Non-pigmented ciliary epithelial cell (primary cell): ENCODE data around the gene HMGCL.
"Not testable (repeated sequence)": the region's sequence is repeated elsewhere in the genome, so short reads cannot be mapped to it uniquely, and the experiment has no call there.

Source experiments
- DNase-seq: peaks from one replicate; pipeline ENCODE4 v3.0.0-alpha.2; 2010; ENCODE audit warnings: low read depth

Gene HMGCL

DNA sequence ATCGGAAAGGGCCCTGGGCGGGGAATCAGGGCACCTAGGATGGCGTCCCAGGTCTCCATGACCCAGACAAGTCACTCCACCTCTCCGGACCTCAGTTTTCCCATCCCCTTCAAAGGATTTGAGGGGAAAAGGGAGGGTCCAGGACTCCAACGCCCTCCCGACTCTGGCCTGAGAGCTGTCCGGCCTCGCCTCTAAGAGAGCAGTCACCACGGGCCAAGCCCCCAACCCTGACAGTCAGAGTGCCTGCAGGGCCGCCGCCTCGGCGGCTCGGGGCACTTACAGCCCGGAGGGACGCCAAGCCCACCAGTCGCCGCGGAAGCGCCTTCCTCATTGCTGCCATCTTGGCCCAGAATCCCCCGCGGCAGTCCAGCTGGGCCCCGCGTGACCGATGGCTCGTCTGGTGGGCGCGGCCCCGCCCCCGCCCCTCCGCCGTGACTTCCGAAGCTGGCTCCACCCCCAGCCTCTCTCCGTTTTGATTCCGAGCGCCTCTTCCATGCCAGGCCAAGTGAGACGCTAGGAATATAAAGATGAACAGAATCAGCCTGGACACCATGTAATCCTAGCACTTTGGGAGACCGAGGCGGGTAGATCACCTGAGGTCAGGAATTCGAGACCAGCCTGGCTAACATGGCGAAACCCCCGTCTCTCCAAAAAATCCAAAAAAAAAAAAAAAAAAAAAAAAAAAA, at the start of gene HMGCL:
TSS of gene HMGCL (minus strand) at position 354 of the 686 bp plus-strand sequence. CDS start at position 340, 14 bp downstream.
- DNase-seq = peak; percentile 43

DNA sequence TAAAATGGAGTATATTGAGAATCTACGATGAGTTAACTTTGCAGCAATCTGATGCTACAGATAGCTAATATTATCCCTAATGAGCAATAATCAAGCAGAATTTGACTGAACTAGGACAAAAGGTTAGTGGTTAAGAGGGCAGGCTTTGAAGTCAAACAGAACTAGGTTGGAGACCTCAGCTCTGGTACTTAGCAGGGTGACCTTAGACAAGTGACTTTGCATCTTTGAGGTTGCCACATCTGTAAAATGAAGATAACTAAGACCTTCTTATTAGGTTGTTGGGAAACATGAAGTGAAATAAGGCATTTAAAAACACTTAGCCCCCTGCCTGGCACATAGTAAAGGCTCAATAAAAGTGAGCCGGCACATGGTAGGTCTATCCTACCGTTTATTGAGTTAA, 47.2 kb upstream of the HMGCL start:
- no peak for DNase-seq

DNA sequence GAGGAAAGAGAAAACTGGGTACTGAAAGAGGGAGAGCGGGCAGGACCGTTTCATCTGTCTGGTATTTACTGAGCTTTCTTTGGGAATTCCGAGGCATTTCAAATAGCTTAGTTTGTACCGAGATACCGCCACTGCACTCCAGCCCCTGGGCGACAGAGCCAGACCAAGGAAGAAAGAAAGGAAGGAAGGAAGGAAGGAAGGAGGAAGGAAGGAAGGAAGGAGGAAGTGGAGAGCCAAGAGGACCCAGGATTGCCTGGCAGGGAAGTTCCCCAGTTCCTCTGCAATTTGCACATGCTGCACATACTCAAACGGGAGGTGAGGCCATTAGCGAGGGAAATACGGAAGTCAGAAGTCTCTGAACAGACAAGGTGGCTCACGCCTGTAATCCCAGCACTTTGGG, 43.8 kb upstream of the HMGCL start:
- DNase-seq = no peak

DNA sequence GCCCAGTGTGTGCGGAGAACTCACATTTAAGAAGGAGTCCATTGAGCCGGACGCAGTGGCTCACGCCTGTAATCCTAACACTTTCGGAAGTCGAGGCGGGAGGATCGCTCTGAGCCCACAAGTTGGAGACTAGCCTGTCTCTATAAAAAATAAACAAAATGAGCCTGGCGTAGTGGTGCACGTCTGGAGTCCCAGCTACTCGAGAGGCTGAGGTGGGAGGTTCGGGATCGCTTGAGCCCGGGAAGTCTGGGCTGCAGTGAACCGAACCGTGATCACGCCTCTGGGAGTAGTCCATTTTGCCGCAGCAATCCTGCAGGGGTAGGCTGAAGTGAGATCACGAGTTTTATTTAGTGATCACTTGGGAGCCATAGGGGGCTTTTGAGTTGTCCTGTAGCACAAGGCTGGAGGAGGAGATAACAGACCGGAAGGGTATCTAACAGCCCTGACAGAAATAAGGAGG, 43.4 kb upstream of the HMGCL start:
- DNase-seq = no peak

DNA sequence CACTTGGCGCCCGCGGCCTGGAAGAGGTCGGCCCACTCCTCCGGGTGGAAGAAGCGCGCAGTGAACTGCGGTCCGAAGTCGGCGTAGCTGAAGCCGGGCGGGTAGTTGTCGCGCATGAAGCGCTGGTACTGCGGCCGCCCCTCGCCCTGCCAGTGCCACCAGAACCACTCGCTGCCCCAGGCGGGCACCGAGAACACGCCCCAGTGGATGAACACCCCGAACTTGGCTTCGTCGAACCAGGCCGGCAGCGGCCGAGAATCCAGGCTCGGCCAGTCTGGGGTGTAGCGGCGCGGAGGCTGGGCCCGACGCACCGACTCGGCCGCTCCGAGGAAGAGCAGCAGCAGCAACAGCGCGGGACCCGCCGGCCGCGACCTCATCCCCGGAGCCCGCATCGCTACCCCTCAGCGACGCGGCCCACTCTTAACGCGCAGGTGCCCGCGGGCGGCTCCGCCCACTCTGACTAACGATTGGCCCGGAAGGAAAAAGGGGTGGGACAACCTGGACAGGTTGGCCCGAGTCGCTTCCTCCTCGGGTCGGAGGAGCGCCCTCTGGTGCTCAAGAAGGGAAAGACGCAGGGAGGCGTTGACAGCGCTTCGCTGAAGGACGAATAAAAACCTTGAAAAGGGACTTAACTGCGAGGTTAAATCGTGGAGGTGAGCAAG, 42.8 kb upstream of the HMGCL start, which contains the start of gene FUCA1:
TSS of gene FUCA1 (minus strand) at position 396 of the 662 bp plus-strand sequence. CDS start at position 392, 4 bp downstream.
- DNase-seq = peak; percentile 35

DNA sequence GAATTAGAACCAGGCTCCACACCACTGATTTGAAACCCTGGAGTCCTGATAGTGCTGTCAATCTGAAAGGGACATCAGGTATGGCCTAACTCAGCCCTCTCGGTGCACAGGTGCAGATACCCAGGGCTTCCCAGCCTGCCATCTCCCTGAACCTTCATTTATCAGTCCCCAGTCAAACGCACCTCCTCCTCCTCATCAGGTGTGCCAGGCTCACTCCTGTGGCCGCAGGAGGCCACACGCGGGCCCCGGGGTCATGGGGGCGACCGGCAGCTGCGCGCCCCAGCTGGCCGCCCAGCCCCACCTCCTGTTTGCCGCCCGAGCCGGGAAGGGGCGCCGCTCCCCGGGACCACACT, 42.3 kb upstream of the HMGCL start:
- DNase-seq = no peak

DNA sequence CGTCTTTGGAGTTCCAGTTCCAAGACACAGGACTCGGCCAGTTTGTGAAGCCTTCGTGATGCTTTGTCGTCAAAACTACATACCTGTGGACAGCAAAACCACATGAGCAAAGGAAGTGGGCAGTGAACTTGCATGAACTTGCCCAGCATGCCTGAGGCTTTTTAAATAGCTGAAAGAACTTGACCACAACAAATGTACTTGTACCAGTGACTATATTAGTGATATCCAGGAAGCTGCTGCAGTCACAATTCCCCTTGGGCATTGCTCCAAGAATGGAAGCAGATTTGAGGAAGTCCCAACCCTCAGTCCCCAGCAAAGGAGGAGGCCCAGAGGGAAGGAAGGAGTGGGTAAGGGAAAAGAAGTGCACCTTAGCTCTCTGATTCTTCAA, 40.3 kb upstream of the HMGCL start:
- DNase-seq = peak; percentile 79

DNA sequence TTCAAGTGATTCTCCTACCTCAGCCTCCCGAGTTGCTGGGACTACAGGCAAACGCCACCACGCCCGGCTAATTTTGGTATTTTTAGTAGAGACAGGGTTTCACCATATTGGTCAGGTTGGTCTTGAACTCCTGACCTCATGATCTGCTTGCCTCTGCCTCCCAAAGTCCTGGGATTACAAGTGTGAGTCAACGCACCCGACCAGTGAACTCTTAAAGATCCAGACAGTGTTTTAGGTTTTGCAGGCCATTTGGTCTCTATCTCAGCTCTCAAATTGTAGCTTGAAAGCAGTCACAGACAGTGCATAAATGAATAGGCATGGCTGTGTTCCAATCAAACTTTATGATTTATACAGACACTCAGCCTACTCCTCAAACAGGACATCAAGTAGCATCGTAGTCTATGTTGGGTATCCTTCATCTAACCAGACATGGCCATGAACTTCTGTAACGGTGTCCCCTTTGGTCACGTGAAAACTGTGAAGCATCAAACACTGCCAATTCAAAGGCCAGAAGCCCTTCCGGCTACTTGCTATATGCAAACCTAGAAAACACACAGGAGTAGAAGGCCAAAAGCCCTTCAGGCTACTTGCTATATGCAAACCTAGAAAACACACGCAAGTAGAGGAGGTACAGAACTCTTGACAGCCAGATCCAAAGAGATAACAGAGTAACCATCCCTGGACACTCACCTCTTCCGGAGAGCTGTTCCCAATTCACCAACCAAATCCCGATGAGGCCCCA, 39.7 kb upstream of the HMGCL start:
- no peak for DNase-seq

DNA sequence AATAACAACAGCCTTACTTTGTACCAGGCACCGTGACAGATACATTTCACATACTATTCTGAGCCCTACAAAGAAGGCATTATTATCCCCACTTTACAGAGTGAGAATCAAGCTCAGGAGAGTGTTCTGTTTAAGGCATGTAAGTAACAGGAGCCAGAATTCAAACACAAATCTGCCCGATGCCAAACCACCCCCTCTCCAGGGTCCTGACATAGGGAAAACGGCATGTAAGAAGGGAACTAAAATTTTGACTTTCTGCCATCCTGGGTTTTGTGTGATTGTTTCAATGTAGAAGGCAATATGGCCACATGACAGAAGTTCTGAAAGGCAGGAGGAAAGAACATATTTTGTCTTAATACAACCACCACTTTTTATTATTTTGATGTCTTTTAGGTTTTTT, 37.4 kb upstream of the HMGCL start:
- DNase-seq = no peak

DNA sequence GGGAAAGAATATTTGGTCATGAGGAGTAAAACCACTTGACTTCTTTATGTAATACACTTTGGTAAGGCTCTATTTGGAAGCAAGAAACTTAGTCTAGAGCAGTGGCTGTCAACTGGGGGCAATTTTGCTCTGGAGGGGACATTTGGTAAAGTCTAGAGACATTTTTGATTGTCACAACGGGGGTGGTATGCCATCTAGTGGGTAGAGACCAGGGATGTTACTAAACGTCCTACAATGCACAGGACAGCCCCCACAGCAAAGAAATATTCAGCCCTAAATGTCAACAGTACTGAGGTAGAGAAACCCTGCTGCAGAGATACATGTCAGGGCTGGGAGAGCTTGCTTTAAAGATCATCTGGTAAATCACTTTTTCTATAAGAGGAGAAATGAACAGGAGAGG, 29.3 kb upstream of the HMGCL start:
- no peak for DNase-seq

DNA sequence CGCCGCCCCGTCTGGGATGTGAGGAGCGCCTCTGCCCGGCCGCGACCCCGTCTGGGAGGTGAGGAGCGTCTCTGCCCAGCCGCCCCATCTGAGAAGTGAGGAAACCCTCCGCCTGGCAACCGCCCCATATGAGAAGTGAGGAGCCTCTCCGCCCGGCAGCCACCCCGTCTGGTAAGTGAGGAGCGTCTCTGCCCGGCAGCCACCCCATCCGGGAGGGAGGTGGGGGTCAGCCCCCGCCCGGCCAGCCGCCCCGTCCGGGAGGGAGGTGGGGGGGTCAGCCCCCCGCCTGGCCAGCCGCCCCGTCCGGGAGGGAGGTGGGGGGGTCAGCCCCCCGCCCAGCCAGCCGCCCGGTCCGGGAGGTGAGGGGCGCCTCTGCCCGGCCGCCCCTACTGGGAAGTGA, 27.9 kb upstream of the HMGCL start:
- not testable (repeated sequence) for DNase-seq

DNA sequence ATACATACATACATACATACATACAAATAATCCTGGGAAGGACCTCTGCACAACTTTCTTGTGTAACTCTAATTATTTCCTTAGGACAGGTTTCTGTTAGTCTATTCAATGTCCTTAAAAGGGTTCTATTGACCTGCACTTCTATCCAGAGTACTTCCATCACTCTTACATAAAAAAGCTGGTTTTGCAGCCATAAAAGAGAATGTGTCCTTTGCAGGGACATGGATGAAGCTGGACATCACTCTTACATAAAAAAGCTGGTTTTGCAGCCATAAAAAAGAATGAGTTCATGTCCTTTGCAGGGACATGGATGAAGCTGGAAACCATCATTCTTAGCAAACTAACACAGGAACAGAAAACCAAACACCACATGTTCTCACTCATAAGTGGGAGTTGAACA, 26.2 kb upstream of the HMGCL start:
- not testable (repeated sequence) for DNase-seq

DNA sequence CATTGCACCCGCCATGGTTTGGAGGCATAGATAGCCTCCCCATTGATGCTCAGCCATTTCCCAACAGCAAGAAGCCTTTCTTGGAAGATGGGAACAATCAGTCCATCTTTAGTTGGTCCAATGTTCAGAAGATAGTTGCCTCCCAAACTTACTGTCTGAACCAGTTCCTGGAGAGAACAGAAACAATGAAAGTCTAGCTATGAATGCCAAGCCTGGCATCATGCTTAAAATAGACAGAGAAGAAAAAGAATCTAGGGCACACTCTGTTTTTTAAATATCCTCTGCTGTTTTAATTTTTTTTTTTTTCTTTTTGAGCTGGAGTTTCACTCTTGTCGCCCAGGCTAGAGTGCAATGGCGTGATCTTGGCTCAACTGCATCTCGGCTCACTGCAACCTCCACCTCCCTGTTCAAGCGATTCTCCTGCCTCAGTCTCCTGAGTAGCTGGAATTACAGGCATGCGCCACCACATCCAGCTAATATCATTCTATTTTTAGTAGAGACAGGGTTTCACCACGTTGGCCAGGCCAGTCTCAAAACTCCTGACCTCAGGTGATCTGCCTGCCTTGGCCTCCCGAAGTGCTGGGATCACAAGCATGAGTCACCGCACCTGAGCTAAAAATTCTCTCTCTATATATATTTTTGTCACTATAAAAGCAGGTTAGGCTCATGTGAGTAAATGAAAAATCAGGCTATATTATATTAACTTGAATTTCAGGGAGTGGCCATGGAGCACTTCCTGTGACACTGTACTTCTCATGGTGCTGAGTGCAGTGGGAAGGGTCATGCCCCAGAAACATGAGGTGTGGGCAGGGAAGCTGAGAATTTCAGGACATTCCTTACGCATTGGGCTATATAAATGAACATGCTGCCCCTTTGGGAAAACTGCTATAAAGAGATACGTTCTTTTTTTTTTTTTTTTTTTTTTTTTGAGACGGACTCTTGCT, 23.7 kb upstream of the HMGCL start:
- no peak for DNase-seq

DNA sequence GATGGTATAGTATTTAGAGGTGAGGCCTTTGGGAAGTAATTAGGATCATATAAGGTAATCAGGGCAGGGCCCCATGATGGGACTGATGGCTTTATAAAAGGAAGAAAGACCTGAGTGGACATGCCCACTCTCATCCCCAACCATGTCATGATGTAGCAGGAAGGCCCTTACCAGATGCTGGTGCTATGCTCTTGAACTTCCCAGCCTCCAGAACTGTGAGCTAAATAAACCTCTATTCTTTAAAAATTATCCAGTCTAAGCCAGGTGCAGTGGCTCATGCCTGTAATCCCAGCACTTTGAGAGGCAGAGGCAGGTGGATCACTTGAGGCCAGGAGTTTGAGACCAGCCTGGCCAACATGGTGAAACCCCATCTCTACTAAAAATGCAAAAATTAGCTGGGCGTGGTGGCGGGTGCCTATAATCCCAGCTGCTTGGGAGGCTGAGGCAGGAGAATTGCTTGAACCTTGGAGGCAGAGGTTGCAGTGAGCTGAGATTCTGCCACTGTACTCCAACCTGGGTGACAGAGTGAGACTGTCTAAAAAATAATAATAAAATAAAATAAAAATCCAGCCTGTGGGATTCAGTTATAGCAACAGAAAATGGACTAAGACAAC, 22.4 kb upstream of the HMGCL start:
- DNase-seq = not testable (repeated sequence)

DNA sequence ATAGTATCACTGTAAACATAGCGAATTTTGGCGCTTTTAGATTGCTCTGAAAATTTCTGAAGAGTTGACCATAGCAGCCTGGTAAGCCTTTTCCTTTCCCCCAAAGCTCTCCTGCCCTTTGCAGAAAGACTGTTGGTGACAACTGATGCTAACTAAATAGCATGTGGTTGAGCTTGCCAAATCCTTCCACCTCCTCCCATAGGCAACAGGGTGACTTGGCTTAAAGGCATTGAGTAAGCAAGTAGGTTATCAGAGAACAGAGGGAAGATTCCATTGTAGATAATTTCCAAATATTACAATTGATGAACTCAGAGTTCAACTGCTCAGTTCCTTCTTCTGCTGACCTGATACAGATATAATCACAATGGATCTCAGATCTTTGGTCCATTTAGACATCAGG, 19.9 kb upstream of the HMGCL start:
- DNase-seq = no peak

DNA sequence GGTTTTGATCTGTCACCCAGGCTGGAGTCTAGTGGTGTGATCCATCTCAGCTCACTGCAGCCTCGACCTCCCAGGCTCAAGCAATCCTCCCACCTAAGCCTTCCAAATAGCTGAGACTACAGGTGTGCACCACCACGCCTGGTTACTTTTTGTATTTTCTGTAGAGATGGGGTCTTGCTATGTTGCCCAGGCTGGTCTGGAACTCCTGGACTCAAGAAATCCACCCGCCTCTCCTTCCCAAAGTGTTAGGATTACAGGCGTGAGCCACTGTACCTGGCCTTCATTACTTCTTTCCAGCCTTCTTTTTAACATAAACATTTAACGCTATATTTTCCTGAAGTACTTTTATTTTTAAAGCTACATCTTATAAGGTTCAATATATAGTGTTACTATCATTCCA, 18.4 kb upstream of the HMGCL start:
- no peak for DNase-seq

DNA sequence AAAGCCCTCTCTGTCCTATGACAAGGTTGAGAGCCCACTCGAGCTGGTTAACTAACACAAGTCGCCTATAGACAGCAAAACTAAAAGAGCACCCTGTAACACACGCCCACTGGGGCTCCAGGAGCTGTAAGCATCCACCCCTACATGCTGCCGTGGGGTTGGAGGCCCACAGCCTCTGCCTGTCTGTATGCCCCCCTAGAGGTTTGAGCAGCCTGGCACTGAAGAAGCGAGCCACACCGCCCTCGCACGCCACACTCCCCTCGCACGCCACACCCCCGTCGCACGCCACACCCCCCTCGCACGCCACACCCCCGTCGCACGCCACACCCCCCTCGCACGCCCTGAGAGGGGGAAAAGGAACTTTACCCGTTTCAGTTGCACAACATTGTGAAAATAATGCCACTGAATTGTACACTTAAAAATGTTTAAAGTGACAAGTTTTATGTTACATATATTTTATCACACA, 13.2 kb upstream of the HMGCL start:
- no peak for DNase-seq

DNA sequence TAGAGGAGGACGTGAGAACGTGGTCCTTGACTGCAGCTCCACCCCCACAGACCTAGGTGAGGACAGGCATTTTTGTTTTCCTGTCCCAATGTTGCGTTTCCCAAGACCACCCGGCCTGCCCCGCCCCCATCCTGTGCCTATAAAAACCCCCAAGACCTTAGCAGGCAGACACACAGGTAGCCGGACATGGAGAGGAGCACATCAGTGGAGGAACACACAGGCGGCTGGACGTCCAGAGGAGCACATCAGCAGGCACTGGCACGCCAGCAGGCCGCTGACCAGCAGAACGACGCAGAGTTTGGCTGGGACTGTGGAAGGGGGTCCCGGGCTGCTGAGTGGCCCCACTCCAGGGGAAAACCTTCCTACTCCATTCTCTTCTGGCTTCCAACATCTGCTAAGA, 12.7 kb upstream of the HMGCL start:
- DNase-seq = no peak

DNA sequence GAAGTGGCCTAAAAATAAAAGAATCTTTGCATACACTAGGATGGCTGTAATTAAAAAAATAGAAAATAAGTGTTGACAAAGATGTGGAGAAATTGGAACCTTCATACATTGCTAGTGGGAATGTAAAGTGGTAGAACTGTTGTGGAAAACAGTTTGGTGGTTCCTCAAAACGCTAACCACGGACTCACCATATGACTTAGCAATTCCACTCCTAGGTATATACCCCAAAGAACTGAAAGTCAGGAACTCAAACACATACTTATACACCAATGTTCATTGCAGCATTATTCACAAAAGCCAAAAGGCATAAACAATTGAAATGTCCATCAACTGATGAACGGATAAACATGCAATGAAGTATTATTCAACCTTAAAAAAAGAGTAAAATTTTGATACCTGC, 10.8 kb upstream of the HMGCL start:
- DNase-seq = no peak

DNA sequence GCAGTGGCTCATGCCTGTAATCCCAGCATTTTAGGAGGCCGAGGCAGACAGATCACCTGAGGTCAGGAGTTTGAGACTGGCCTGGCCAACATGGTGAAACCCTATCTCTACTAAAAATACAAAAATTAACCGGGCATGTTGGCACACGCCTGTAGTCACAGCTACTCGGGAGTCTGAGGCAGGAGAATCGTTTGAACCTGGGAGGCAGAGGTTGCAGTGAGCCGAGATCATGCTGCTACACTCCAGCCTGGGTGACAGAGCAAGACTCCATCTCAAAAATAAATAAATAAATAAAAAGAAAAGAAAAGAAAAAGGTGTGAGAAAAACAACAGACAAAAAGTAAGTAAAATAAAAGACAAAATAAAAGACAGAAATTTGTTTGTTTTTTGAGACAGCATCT, 8.9 kb upstream of the HMGCL start:
- not testable (repeated sequence) for DNase-seq

DNA sequence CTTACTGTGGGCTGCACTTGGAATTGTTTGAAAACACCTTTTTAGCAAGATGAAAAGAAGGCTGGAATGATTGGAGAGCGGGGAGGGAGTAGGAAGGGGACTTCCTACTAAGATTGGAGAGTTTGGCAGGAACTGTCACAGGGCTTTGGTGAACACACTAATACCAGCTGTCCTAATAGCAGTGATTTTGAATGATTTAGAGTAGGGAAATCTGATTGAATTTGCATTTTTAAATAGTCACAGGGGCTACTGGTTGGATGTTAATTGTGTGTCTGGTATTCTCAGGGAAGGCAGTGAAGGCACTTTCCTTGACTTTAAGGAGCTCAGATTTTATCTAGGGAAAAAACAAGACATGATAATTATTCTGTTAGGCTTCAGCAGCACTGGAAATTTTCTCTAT, 2.5 kb upstream of the HMGCL start:
- DNase-seq = no peak
